AG10803 (cell line): ENCODE results near the gene RNF166.

Experiments
- DNase-seq: peaks from one replicate; pipeline ENCODE4 v3.0.0; 2010; ENCODE audit warnings: low read depth
- H3K4me3 ChIP-seq: 2 replicates; pipeline ENCODE4 v1.5.1; 2011; ENCODE audit warnings: mild to moderate bottlenecking, low read length, control low read depth
- TF ChIP-seq, protein P1 (sequence below): conservative IDR thresholded peaks from 2 replicates; pipeline ENCODE4 v1.5.1; 2011; ENCODE audit warnings: mild to moderate bottlenecking, low read length, control low read depth, inconsistent platforms

The RNF166 gene

DNA sequence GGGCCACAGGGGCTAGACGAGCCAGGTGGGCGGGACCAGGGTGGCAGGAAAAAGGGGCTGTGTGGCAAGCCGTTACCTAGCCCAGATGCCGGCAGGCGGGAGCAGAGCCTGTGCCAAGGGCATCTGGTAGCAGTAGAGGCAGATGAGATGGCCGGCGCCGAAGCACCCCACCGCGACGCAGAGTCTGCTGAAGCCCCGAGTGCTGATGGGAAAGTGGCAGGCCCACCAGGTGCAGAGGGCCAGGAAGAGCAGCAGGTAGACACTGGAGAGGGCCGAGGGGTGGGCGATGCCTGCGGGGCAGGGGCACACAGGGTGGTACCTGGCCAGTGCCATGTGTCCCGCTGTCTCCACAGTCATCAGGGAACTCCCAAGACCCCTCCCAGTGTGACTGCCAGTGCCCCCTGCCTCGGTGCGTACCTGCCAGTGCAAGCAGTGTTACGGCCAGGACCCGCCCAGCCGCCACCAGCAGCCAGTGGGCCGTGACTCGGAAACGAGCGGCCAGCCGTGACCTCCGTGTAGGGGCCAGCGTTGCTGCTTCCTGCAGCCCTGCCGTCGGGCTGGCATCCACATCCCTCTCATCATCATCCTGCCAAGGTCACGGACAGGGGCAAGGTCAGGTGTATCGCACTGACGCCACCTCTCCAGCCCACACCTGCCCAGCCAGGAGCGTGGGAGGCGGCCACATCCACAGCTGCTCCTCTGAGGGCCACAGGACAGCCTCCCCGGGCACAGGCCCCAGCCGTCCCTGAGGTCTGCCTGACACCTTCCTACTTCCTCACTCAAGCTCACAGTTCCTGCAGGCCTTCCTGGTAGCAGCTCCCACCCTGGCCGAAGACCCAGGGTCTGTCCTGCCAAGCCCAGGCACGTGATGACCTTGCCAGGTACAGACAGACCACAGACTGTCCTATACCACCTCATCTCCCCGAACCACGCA is 32.2 kb upstream of the RNF166 start:
- TF ChIP-seq, protein P1, sequence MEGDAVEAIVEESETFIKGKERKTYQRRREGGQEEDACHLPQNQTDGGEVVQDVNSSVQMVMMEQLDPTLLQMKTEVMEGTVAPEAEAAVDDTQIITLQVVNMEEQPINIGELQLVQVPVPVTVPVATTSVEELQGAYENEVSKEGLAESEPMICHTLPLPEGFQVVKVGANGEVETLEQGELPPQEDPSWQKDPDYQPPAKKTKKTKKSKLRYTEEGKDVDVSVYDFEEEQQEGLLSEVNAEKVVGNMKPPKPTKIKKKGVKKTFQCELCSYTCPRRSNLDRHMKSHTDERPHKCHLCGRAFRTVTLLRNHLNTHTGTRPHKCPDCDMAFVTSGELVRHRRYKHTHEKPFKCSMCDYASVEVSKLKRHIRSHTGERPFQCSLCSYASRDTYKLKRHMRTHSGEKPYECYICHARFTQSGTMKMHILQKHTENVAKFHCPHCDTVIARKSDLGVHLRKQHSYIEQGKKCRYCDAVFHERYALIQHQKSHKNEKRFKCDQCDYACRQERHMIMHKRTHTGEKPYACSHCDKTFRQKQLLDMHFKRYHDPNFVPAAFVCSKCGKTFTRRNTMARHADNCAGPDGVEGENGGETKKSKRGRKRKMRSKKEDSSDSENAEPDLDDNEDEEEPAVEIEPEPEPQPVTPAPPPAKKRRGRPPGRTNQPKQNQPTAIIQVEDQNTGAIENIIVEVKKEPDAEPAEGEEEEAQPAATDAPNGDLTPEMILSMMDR, result no peak

DNA sequence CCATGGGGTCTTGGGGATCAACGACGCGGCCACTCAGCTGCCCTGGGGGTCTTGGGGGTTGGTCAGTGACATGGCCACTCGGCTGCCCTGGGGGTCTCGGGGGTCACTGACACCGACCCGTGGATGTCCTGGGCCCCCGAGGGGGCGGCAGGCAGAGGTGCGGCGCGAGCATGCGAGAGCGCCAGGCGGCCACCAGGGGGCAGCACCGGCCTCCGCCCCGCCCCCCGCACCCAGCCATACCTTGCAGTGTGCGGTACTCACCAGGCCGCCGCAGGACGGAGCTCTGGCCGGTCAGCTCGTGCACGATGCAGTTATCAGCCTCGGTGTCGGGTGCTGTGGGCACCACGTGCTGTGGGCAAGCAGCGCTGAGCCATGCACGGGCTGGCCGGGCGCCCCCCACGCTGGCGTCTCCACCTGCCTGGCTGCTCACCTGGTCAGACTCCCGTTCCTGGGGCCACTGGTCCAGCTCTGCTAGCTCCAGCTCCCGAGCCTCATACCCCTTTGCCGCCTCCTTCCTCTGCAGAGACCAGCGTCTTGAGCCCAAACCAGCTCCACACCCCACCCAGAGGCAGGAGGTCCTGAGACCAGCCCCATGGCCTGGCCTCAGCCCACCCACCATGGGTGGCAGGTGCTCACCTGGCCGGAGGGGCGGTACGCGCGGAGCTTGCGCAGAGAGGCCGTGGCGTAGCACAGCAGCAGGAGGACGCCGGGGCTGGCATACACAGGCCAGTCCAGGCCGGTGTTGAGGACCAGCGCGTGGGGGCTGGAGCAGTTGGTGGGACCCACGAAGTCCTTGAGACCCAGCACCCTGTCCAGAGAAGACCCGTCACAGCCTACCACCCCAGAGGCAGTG is 31.3 kb upstream of the RNF166 start:
- H3K4me3 ChIP-seq, result no peak overlapping the region
- TF ChIP-seq, protein P1, result peak; percentile 59
- peak; percentile 63 for DNase-seq

More for the DNA sequence above, 32.2 kb upstream of the RNF166 start:
- no peak for DNase-seq
- H3K4me3 ChIP-seq, result no peak overlapping the region

DNA sequence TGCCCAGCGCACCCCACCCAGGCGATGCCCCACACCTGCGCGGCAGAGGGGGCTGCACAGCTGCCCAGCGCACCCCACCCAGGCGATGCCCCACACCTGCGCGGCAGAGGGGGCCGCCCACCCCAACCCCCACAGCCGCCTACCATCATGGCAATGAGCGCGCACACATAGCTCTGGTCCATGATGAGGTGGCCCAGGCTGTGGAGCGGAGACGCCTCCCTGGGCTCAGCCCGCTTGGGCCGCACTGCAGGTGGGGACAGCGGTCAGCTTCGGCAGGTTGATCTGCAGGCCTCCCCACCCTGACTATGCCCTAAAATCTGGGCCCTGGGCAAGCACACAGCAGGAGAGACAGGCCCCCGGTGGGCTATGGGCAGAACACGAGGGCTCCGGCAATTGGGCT is 30.3 kb upstream of the RNF166 start:
- DNase-seq, result no peak
- H3K4me3 ChIP-seq, result no peak overlapping the region
- TF ChIP-seq, protein P1, result no peak

DNA sequence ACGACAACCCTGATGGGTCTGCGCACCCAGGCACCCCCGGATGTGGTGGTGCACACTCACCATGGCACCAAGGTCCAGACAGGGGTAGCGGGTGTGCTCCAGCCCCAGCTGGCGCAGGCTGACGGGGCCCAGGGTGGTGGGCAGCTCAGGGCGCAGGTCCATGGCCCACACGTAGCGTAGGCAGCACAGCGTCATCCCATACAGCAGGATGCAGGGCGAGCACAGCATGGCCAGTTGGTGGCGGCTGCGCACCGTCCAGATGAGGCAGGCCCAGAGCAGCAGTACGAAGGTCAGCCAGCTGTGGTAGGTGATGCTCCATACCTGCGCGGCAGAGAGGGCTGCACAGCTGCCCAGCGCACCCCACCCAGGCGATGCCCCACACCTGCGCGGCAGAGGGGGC is 29.9 kb upstream of the RNF166 start:
- no peak overlapping the region for H3K4me3 ChIP-seq
- no peak for DNase-seq
- TF ChIP-seq, protein P1, result no peak

DNA sequence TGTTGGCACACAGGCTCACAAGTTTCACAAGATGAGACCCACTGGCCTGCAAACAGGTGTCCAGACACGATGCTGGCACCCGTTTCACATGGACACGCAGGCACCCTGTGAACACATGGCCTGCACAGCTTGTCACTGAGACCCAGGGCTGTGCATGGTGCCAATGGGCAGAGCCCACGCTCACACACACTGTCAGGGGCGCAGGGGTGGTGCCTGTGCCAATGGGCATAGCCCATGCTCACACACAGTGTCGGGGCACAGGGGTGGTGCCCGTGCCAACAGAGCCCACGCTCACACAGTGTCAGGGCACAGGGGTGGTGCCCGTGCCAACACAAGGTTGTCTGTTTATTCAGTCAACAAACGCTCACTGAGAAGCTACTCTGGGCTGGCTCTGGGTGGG is 29.4 kb upstream of the RNF166 start:
- H3K4me3 ChIP-seq, result no peak overlapping the region
- TF ChIP-seq, protein P1, result no peak
- no peak for DNase-seq

DNA sequence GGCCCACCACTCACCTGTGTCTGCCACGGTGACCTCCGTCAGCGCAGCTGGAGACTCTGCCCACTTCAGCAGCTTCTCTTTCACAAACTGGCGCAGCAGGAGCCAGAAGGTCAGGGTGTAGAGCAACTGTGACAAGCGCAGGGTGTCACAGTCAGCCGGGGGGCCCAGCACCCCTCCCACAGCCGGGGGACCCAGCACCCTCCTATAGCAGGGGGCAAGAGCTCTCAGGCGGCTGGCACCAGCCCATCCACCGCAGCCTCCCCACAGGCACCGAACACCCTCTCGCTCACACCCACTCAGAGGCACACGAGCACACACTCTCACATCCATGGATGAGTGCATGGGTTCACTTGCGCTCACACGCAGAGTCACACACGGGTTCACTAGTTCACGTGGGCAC is 28.9 kb upstream of the RNF166 start:
- no peak for DNase-seq
- no peak overlapping the region for H3K4me3 ChIP-seq
- TF ChIP-seq, protein P1, result no peak
